Measurements from ENCODE around the gene MPZL3. TPM values are rescaled to one million over a fixed set of nuclear protein-coding genes. Genes with fewer than 3 reads are reported as not detected.

The MPZL3 gene
- total RNA-seq, 1 experiment from 2014 or later: 8.7 TPM

GRCh38 chr11:118199135-118199534 lies 53.0 kb downstream of the MPZL3 start:
- Histone ChIP-seq H3K79me2 (ENCODE audit: insufficient read depth, low read length) (no peaks in the 10 kb centered on the region), H3K36me3 (ENCODE audit: control insufficient read depth in 1 of 2, insufficient read depth in 2 of 2, low read length in 2 of 2) (no peaks in the 10 kb centered on the region), H2AFZ (ENCODE audit: low read depth, low read length, poor library complexity, severe bottlenecking) (peak overlapping the region; percentile 59), H3K4me3 (replicated peaks in 1 of 2; ENCODE audit: low read depth in 1 of 2, low read length in 2 of 2) (no peak overlapping the region), H3K27me3 (ENCODE audit: insufficient read depth, low read length) (no peaks in the 10 kb centered on the region), H3K4me1 (ENCODE audit: control insufficient read depth in 1 of 2, insufficient read depth in 2 of 2, low read length in 2 of 2) (peaks cover 0 to 17% of the 10 kb centered on the region in 2 experiments; a peak in 3 of 4 replicates), H3K9me2 (ENCODE audit: insufficient read depth) (no peaks in the 10 kb centered on the region), H3K9ac (ENCODE audit: low read length) (no peak overlapping the region), H4K20me1 (ENCODE audit: insufficient read depth) (no peaks in the 10 kb centered on the region), H3K4me2 (ENCODE audit: low read length) (no peak overlapping the region), H3K9me3 (ENCODE audit: control insufficient read depth in 1 of 2, insufficient read depth in 1 of 2, low read depth in 1 of 2, low read length in 2 of 2) (no peaks in the 10 kb centered on the region), H3K27ac (ENCODE audit: low read depth, low read length) (no peak overlapping the region)
- intact Hi-C loops (cut with micrococcal nuclease): no loop called here
- no peak for ATAC-seq
- no peak for DNase-seq (ENCODE audit: low read depth, low spot score)
- POLR2A ChIA-PET: no interaction called here
- RAD21 ChIA-PET (ENCODE audit: low non-redundant PET in 1 of 2, low total read pairs in 2 of 2, uncharacterized antibody in 2 of 2, unreplicated experiment in 2 of 2): interaction anchor here (0.6 to 1.2 kb wide), 7 partner anchors 28 to 97 kb away, joined by 3 to 10 read pairs (median 3); no protein-coding TSS in a partner anchor
- BruUV-seq (replicated peaks): no TSS peak
- CTCF ChIA-PET: interaction anchor here (0.7 to 2.5 kb wide), 32 partner anchors 10 to 491 kb away, joined by 3 to 61 read pairs (median 5); partner anchors contain the start of genes MPZL3 and UBE4A
- TF ChIP-seq JUND (IDR thresholded peaks at IDR 0.05) (no peak), ZBTB33 (IDR thresholded peaks at IDR 0.05; ENCODE audit: extremely low read depth, insufficient replicate concordance, low read length) (no peak), SIN3A (IDR thresholded peaks at IDR 0.05; ENCODE audit: low read depth) (no peak), SP1 (IDR thresholded peaks at IDR 0.05; ENCODE audit: low read depth) (no peak), ZFX (IDR thresholded peaks at IDR 0.05) (no peak), EGR1 (IDR thresholded peaks at IDR 0.05; ENCODE audit: low read depth) (no peak), POLR2A (IDR thresholded peaks at IDR 0.05; ENCODE audit: borderline replicate concordance, extremely low read depth, insufficient read depth, insufficient read length) (no peak), FOSL1 (IDR thresholded peaks at IDR 0.05; ENCODE audit: low read depth) (no peak), MAX (IDR thresholded peaks at IDR 0.05) (no peak), TCF7L2 (IDR thresholded peaks at IDR 0.05; ENCODE audit: borderline replicate concordance, extremely low read depth, insufficient read depth, insufficient read length) (no peak), ATF3 (IDR thresholded peaks at IDR 0.05) (no peak), CEBPB (IDR thresholded peaks at IDR 0.05; ENCODE audit: low read depth) (no peak), EZH2phosphoT487 (IDR thresholded peaks at IDR 0.05; ENCODE audit: borderline replicate concordance) (no peak), POLR2AphosphoS5 (IDR thresholded peaks at IDR 0.05; ENCODE audit: low read depth, low read length) (no peak), EZH2 (IDR thresholded peaks at IDR 0.05) (no peak), ELF1 (IDR thresholded peaks at IDR 0.05; ENCODE audit: borderline replicate concordance, low read depth) (no peak), YY1 (IDR thresholded peaks at IDR 0.05; ENCODE audit: extremely low read depth, insufficient replicate concordance, low read depth, low read length) (no peak)
- TF ChIP-seq, protein P1, sequence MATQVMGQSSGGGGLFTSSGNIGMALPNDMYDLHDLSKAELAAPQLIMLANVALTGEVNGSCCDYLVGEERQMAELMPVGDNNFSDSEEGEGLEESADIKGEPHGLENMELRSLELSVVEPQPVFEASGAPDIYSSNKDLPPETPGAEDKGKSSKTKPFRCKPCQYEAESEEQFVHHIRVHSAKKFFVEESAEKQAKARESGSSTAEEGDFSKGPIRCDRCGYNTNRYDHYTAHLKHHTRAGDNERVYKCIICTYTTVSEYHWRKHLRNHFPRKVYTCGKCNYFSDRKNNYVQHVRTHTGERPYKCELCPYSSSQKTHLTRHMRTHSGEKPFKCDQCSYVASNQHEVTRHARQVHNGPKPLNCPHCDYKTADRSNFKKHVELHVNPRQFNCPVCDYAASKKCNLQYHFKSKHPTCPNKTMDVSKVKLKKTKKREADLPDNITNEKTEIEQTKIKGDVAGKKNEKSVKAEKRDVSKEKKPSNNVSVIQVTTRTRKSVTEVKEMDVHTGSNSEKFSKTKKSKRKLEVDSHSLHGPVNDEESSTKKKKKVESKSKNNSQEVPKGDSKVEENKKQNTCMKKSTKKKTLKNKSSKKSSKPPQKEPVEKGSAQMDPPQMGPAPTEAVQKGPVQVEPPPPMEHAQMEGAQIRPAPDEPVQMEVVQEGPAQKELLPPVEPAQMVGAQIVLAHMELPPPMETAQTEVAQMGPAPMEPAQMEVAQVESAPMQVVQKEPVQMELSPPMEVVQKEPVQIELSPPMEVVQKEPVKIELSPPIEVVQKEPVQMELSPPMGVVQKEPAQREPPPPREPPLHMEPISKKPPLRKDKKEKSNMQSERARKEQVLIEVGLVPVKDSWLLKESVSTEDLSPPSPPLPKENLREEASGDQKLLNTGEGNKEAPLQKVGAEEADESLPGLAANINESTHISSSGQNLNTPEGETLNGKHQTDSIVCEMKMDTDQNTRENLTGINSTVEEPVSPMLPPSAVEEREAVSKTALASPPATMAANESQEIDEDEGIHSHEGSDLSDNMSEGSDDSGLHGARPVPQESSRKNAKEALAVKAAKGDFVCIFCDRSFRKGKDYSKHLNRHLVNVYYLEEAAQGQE (IDR thresholded peaks at IDR 0.05; ENCODE audit: low read depth): no peak
